Stimulated activated CD4-positive, alpha-beta T cell treated with anti-CD3 and anti-CD28 coated beads, Interleukin-1b, Interleukin-23, amount 100 ng/mL, for 1 hour (primary cell): ENCODE results near the gene PRPF31.
"Not testable (repeated sequence)": the region's sequence is repeated elsewhere in the genome, so short reads cannot be mapped to it uniquely, and the experiment has no call there.

Experiments used
- DNase-seq, 2 donors: peaks; one replicate each; pipeline ENCODE4 v3.0.0-alpha.2; 2020; ENCODE audit warnings: low read depth in 2 of 2

PRPF31 gene

DNA sequence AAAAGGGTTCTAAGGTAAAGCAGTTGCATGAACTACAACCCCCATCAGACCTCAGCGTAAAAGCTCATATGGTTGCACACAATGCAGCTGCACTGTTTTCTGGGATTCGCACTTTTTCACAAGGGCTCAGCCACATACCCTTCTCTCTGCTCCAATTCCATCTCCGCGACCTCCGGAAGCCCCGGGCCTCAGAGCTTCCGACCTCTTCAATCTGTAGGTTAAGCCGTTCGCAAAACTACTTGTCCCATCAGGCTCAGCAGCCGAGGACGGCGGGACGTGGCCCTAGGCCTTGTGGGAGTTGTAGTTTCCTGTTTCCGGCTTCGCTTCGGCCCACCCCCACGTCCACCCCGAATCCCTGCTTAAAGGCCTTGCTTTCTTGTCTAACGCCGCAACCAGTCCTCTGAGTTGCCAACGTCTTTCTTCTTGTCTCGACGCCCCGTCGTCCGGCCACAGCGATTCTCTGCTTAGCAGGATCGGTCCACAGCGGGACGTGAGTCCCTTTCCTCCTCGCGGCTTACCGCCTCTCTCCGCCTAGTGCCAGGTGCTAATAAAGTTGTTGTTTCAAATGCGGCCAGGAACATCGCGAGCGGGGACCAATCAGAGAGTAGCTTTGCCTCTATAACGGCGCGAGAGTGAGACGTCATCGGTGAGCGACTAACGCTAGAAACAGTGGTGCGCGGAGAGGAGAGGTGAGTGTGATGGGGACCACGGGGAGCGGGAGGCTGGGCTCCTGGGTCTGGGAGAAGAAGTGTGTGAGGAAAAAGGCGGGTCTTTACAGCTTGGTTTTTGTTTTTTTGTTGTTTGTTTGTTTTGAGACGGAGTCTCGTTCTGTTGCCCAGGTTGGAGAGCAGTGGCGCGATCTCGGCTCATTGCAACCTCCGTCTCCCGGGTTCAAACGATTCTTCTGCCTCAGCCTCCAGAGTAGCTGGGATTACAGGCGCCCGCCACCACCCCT lies at the start of gene PRPF31, which contains the start of gene TFPT:
TSS of gene PRPF31 (plus strand) at position 646 of the 955 bp plus-strand sequence. CDS start 2,525 bp downstream, outside the sequence.
TSS of gene TFPT (minus strand) at position 549 of the 955 bp plus-strand sequence. CDS start at position 161, 388 bp downstream.
- DNase-seq = peak; percentile 83 to 88

- DNase-seq = no peak
These were observed 46.1 kb upstream of the PRPF31 start for GRCh38 chr19:54069470-54069869.

DNA sequence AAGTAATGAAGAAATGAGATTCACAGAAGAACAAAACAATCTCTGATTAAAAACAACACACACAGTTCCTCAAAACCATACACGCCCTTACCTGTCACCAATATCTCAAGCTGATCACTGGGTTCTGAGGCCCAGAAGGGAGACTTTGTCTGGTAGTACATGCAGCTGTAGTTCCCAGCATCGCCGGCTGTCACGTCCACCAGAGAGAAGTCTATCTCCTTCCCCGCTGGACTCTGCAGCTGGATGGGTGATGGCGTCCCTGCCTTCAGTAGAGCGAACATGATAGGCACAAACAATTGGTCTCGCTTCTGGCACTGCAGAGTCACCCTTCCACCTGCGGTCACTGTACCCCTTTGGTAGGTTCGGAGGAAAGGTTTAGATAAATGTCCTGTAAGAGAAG lies 41.7 kb upstream of the PRPF31 start:
- DNase-seq = no peak

- no peak for DNase-seq
These were observed 40.7 kb upstream of the PRPF31 start for GRCh38 chr19:54074851-54075250.

GRCh38 chr19:54077334-54077733 lies 38.2 kb upstream of the PRPF31 start:
- DNase-seq = no peak

GRCh38 chr19:54081032-54081431 lies 34.5 kb upstream of the PRPF31 start, which contains the start of gene TARM1:
TSS of gene TARM1 (minus strand) at chr19:54081365. CDS start at chr19:54081340, 25 bp downstream.
- no peak for DNase-seq

DNA sequence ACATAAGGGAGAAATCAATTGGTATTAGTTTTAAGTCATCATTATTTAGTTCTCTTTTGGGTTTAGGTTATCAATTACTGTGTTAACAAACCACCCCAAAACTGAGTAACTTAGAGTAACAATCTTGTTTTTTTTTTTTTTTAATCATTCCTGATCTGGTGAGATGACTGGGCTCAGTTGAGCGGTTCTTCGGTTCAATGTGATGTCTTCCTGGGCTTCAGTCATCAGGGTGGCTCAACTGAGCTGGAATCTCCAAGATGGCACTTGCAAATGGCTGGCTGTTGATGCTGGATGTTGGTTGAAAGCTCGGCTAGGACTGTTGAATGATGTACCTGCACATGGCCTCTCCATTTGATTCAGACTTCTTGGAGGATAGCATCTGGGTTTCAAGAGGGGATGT lies 31.1 kb upstream of the PRPF31 start:
- DNase-seq = no peak

DNA sequence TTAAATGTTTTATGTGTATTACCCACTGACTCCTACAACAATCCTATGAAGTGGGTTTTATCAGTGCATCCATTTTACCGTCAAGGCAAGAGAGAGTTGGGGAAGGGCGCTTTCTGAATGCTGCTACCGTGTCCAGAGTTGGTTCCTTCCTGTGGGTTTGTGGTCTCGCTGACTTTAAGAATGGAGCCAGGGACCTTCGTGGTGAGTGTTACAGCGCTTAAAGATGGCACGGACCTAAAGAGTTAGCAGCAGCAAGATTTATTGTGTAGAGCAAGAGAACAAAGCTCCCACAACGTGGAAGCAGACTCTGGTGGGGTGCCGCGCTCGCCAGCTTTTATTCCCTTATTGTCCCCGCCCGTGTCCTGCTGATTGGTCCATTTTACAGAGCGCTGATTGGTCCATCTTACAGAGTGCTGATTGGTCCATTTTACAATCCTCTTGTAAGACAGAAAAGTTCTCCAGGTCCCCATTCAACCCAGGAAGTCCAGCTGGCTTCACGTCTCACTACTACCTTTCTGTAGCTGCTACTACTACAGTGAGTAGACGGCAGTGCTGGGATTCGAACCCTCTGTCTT lies 21.0 kb upstream of the PRPF31 start:
- no peak for DNase-seq

- DNase-seq = no peak
These were observed 20.3 kb upstream of the PRPF31 start for GRCh38 chr19:54095136-54095858.

GRCh38 chr19:54095859-54096616 lies 19.5 kb upstream of the PRPF31 start:
- DNase-seq = not testable (repeated sequence)

DNA sequence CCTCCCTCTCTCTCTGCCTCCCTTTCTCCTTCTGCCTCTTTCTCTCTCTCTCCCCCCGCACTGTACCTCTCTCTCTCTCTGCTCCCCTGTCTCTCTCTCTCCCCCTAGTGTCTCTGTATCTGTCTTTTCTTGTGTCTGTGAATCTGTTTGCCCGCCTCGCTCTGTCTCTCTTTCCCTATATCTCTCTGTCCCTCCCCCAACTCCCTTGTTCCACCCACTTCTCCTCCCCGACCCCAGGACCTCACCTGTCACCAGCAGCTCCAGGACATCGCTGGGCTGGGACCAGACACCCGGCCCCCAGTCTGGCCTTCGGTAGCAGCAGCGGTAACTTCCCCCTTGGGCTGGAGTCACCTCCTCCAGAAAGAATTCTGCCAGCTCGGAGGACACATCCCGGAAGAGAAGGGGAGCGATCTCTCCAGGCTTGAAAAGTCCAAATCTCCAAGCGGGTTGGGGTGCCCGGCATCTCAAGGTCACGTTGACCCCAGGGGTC lies 18.9 kb upstream of the PRPF31 start:
- no peak for DNase-seq

GRCh38 chr19:54099190-54099902 lies 16.2 kb upstream of the PRPF31 start:
- DNase-seq = no peak

DNA sequence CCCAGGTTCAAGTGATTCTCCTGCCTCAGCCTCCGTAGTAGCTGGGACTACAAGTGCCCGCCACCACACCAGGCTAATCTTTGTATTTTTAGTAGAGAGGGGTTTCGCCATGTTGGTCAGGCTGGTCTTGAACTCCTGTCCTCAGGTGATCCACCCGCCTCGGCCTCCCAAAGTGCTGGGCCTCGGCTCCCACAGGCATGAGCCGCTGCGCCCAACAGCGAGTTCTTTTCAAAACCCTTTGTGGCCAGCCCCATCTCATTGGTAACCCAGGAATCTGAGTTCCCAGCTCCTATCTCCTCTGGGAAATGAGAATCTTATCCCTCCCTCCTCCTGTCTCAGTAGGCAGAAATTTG lies 15.7 kb upstream of the PRPF31 start:
- not testable (repeated sequence) for DNase-seq

DNA sequence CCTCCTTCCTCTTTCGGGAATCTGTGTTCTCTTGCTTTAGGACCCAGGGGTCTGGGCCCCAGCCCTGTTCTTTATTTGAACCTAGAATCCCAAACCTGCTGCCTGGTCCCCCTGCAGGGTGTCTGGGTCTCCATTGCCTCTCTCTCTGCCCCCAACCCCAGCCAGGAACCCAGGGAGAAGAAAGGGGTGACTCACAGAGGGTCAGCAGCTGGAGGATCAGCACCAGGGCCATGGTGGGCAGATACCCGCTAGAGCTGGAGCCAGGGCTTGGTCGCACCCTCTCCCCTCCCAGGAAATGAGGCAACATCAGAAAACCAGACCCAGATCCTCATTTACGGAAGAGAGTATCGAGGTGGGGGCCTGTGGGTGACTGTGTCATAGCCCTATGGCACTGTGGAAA lies 15.0 kb upstream of the PRPF31 start, which contains the start of gene OSCAR:
TSS of gene OSCAR (minus strand) at position 243 of the 400 bp plus-strand sequence. CDS start at position 232, 11 bp downstream.
- DNase-seq = no peak

GRCh38 chr19:54102421-54103169 lies 13.0 kb upstream of the PRPF31 start, which contains the start of gene NDUFA3:
TSS of gene NDUFA3 (plus strand) at chr19:54102855. CDS start at chr19:54102879, 24 bp downstream.
- peak; percentile 87 to 96 for DNase-seq

GRCh38 chr19:54104998-54105715 lies 10.4 kb upstream of the PRPF31 start:
- DNase-seq = no peak

DNA sequence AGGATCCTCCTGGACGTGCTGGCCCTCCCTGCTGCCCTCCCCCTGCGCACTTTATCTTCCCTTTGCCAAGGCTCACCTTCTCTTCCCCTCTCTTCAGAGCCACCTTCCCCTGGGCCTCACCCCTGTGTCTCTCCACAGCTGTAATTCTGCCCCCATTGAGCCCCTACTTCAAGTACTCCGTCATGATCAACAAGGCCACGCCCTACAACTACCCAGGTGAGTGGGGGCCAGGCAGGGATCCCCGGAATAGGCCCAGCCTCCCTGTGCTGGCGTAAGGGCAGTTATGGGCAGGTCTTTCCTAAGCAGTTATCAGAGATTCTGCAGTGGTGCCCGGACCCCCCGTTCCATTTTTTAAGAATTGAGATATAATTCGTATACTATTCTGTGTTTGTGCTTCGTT lies 9.8 kb upstream of the PRPF31 start:
- DNase-seq = no peak

DNA sequence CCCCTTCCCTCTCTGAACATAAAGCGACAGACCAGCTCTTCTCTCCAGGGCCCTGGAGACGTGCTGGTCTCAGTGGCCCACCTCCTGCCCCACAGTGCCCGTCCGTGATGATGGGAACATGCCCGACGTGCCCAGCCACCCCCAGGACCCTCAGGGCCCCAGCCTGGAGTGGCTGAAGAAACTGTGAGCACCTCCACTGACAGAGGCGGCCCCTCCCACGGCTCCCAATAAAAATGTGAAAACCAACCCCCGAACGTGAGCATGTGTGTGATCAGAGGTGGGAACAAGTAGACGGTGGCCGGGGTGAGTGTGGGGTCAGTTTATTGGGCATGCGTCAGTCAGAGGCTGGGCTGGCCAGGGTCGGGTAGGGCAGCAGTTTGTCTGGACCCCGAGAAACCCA lies 8.8 kb upstream of the PRPF31 start:
- no peak for DNase-seq
